ENCODE data around the gene TMEM143.
"Not testable (repeated sequence)": the region's sequence is repeated elsewhere in the genome, so short reads cannot be mapped to it uniquely, and the experiment has no call there.

TMEM143 gene

DNA sequence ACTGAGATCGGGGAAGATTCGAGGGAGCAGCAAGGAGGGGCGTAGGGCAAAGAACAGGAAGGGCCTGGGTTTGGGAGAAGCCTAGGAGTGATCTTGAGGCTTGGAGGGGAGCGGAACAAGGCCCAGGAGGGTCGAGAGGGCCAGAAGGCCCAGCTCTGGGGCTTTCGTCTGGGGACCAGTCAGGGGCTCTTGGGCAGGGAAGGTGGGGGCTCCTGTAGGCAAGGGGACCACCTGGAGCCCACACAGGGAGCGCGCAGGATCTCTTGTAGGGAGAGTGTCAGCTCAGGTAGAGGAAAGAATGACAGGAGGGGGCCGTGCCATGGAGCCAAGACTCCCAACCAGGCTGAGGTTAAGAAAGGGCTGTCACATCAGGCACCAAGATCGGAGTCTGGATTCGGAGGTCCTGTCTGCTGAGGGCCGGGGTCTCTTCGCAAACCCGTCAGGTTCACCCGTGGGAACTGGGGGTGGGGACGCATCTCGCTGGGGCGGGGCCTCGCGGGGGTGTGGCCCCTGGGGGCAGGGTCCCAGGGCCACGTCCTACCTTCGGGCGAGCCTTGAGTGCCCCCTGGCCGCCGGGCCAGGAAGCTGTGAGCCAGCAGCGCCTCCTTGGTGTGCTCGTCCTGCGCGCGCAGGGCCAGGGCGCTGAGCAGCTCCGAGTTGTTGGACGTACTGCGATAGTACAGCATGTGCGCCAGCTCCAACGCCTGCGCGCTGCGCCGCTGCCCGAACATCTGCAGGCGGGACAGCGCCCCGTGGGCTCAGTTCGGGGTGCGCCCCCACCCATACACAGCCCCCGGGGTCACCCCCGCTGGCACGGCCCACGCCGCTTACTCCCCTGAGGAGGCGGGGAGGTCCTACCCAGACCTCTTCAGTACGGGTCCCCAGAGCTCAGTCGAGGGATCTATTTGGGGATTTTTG is 30.0 kb downstream of the TMEM143 start:
- DNase-seq: peak; percentile 54 to 96 (median 72)

DNA sequence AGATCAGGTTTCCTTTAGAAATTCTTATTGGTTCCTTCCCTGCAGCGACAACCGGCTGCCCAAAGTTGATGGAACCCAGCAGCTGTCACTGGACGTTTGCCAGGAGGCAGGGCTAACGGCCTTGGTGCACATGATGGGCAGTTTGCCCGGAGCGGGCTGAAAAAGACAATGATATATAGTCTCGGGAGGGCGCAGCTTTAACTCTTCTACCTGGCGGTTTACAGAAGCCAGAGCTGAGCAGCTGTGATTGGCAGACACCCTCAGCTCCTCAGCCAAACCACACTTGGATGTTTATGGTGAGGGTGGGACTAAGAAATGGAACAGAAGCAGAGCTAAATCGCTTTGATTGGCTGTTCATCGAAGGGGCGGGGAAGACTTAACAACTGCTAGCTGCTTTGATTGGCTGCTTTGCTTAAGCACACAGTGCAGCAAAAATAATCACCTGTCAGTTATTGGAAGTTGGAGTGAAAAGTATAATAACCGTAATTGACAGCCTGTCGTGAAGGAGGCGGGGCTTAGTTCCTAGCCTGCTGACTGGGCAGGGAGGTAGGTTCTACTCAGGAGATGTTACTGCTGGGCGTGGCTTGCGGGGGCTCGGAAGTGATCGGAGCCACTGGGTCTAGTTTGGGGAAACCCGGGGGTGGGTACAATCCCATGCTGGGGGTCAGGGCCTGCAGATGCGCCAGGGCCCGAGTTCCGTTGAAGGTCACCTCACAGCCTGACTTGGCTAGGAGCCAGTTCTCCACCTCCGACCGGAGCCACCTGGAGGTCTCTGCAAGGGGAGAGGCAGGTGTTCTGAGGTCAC is 30.9 kb downstream of the TMEM143 start:
- intact Hi-C loops (cut with DNase I): no loop called here
- peak; percentile 65 to 96 (median 86) for DNase-seq

More for the DNA sequence above, 30.0 kb downstream of the TMEM143 start:
- intact Hi-C loops (cut with DNase I): loop anchor here (2.0 kb wide), 1 partner anchor 13 kb away; a partner anchor contains a TSS

- intact Hi-C loops (cut with DNase I): no loop called here
Observed at GRCh38 chr19:48332351-48332661, 31.4 kb downstream of the TMEM143 start.

GRCh38 chr19:48330012-48330681 is 33.6 kb downstream of the TMEM143 start:
- DNase-seq: peak; percentile 83 to 98 (median 90)
- intact Hi-C loops (cut with DNase I): no loop called here

More at GRCh38 chr19:48332351-48332661, 31.4 kb downstream of the TMEM143 start:
- peak in 1 of 10 donors; percentile 45 for DNase-seq

DNA sequence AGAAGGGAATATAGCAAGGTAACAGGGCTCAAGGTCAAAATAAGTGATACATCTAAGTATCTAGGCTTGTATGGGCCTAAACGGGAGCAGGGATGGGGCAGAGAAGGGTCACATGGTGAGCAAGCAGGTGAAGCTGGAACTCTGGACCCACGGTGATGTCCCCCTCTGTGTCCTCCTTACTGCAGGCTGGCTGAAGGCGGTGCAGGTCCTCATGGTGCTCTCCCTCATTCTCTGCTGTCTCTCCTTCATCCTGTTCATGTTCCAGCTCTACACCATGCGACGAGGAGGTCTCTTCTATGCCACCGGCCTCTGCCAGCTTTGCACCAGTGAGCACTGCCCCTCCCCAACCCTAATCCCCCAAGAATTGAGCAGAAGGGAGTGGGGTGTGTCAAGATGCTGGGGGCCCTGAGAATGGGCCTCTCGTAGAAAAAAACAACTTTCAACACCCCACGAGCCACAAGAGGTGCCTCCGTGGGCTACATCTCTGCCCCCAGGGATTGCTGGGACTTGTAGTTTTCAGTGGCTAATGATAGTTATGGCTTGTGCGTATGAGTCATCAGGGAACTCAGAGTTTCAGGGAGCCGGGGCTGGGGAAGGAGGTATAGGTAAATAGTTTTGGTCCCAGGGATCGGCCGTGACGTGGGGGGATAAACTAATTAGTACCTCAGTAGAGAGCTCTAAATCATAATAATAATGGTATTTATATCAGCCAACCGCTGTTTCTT is 34.4 kb downstream of the TMEM143 start:
- no peak for DNase-seq
- intact Hi-C loops (cut with DNase I): no loop called here

DNA sequence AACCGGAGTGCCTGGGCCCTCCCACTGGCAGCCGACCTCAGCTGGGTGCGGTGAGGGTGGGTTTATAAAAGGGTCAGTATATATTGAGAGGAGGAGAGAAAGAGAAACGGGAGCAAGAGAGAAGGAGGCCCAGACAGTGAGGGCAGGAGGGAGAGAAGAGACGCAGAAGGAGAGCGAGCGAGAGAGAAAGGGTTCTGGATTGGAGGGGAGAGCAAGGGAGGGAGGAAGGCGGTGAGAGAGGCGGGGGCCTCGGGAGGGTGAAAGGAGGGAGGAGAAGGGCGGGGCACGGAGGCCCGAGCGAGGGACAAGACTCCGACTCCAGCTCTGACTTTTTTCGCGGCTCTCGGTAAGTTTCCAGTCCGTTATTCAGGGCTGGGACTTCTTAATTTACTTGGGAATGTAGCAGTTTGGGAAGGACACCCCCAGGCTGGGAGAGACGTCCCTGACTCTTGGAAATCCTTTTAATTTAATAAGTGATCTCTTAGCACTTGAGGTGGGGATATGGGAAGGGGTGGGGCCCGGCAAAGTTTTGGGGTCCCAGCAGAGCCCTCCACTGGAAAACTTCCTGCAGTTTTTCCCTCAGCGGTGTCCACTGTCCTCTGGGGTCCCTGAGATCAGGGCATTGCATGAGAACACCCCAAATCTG is 38.4 kb downstream of the TMEM143 start, which contains the start of gene EMP3:
Gene EMP3 (plus strand): TSS at position 288 of the 646 bp plus-strand sequence. CDS start 1,293 bp downstream, outside the sequence.
- intact Hi-C loops (cut with DNase I): no loop called here
- peak in 3 of 10 donors; percentile 26 to 77 (median 68) for DNase-seq

DNA sequence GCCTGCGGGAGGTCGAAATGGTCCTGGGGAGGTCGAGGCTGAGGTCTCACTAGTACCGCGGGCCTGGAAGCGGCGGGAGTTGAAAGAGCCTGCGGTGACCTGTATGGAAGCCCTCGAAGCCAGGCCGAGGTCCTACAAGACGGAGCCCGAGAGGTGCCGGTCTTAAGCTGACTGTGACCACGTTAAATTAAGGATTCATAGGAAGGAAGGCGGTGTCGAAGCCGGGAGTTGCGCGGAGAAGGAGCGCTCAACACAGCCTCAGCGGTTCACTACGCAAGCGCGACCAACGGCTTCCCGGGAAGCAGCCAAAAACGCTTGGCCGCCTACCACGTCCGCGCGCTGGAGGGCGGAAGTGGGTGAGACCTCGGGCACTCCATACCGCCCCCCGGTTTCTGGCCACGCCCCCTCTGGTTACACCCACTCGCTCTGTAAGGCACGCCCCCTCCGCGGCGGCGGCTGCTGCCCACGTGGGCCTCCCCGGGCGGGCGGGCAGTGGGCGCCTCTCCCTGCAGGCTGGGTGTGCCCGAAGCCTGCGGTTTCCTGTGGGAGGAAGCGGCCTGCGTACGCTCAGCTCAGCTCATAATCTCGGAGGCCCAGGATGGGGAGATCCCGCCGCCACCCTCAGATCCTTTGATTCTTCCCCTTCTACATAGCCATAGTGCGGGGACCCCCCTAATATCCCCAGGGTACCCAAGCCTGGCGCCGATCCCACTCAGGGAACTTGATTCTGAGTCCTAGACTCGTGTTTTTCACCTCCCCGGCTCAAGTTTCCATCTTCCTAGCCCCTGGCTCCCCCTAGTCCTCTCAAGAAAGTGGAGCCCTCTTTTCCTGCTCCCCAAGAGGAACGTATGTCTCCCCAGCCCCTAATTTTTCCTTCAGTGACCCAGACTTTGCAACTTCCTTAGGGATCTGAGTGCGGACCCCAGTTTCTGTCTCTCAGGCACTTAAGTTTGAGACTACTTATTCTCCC is 41.8 kb downstream of the TMEM143 start:
- intact Hi-C loops (cut with DNase I): loop anchor here (2.0 to 5.0 kb wide), 2 partner anchors 13 to 40 kb away; partner anchors contain the start of genes SYNGR4 and TMEM143
- peak; percentile 93 to 100 (median 96) for DNase-seq

- intact Hi-C loops (cut with DNase I): loop anchor here (2.0 to 5.0 kb wide), 2 partner anchors 14 to 41 kb away; partner anchors contain the start of genes SYNGR4 and TMEM143
- DNase-seq: peak; percentile 63 to 97 (median 78)
Observed at GRCh38 chr19:48321372-48321621, 42.4 kb downstream of the TMEM143 start.

- intact Hi-C loops (cut with DNase I): loop anchor here (2.0 to 5.0 kb wide), 3 partner anchors 15 to 72 kb away; partner anchors contain the start of genes GRIN2D, KDELR1, SYNGR4 and TMEM143
- DNase-seq: peak; percentile 52 to 94 (median 80)
Observed at GRCh38 chr19:48319647-48320541, 43.8 kb downstream of the TMEM143 start.

GRCh38 chr19:48318286-48318987 is 45.3 kb downstream of the TMEM143 start:
- intact Hi-C loops (cut with DNase I): loop anchor here (5.0 kb wide), 1 partner anchor 74 kb away; the partner anchor contains the start of genes GRIN2D and KDELR1
- DNase-seq: peak in 1 of 10 donors; percentile 60

DNA sequence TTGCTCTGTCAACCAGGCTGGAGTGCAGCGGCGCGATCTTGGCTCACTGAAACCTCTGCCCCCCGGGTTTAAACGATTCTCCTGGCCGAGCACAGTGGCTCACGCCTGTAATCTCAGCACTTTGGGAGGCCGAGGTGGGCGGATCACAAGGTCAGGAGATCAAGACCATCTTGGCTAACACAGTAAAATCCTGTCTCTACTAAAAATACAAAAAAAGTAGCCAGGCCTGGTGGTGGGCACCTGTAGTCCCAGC is 46.1 kb downstream of the TMEM143 start:
- intact Hi-C loops (cut with DNase I): loop anchor here (5.0 kb wide), 1 partner anchor 75 kb away; the partner anchor contains the start of genes GRIN2D and KDELR1
- DNase-seq: peak in 1 of 10 donors; percentile 13

- no peak for DNase-seq
- intact Hi-C loops (cut with DNase I): loop anchor here (2.0 to 5.0 kb wide), 2 partner anchors 77 to 273 kb away; partner anchors contain the start of genes GRIN2D and KDELR1
Observed at GRCh38 chr19:48315712-48316111, 48.0 kb downstream of the TMEM143 start.

DNA sequence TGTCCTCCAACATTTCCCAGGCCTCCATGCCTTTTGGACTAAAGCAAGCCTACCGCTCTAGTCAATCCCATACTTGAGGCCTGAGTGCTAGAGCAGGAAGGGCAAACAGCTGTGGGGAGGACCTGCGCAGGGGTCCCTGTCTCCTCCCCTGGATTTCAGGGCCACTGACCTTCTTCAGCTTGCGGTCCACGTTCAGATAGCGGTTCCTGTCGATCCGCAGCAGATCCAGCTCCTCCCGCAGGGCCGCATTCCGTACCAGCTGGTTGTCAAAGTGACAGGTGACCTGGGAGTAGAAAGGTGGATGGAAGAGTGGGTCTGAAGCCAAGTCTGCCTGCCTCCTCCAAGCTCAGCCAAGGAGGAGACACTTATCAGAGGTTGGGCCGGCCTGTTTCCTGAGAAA is 52.4 kb downstream of the TMEM143 start:
- intact Hi-C loops (cut with DNase I): no loop called here
- peak in 1 of 10 donors; percentile 45 for DNase-seq

GRCh38 chr19:48310227-48310626 is 53.5 kb downstream of the TMEM143 start:
- intact Hi-C loops (cut with DNase I): no loop called here
- no peak for DNase-seq

DNA sequence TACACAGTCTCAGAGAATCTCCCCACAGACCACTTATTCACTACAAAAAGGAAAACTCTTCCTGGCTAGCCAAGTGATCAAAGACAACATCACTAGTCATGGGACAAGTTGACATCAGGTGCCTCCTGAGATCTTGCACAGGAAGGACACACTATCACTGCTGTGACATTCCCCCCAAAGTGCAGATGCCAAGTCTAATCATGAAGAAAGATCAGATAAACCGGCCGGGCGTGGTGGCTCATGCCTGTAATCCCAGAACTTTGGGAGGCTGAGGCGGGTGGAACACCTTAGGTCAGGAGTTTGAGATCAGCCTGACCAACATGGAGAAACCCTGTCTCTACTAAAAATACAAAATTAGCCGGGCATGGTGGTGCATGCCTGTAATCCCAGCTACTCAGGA is 54.0 kb downstream of the TMEM143 start:
- DNase-seq: peak in 1 of 10 donors; percentile 49
- intact Hi-C loops (cut with DNase I): not testable (repeated sequence)
